GM21367 (cell line): ENCODE results near the gene MOGAT2.
"Not testable (repeated sequence)": the region's sequence is repeated elsewhere in the genome, so short reads cannot be mapped to it uniquely, and the experiment has no call there.

Experiments
- ATAC-seq: cut with Tn5 transposase; IDR thresholded peaks from one replicate; pipeline ENCODE4 v1.9.1; 2021; ENCODE audit not compliant: unreplicated experiment

The MOGAT2 gene

GRCh38 chr11:75717608-75718418 is at the start of gene MOGAT2:
Gene MOGAT2, plus strand, starts transcription at chr11:75717838. Its CDS starts 51 bp downstream, at chr11:75717889.
- ATAC-seq, result no peak

DNA sequence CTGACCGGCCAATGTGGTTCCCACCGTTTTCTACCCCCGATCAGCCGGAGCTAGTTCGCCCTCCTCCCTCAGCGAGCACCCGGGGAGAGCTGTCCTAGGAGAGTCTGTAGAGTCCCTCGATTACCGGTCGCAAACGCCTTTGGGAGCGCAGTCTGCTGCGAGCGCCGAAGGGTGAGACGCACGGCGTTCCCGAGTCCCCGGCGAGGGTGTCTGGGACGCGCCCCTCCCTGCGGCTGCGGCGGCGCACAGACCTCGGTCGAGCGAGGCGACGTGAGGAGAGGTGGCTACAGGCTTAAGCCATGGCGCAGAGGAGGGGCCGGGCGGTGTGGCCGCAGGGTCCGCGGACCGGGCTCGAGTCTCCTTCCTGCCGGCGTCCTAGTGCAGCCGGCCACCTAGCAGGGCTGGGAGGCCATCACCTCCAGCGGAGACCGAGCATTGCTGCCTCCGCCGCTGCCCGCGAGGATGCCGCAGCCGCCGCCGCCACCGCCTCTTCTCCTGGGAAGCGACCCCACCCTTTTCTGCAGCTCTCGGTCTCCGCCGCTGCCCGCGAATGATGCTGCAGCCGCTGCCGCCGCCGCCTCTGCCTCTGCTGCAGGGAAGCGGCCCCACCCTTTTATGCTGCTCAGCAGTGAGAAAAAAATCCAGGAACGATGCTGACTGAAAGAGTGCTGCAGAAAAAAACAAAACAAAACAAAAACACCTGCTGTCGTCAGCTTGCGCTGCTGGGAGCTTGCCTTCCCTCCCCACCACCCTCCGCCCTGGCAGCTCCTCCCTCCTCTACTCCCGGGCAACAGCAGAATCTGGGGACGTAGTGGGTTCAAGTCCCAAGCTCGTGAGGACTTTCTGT is 49.0 kb upstream of the MOGAT2 start, which contains the start of gene MAP6:
Gene MAP6 (minus strand): TSS at position 588 of the 847 bp plus-strand sequence. CDS start 669 bp downstream, outside the sequence.
- no peak for ATAC-seq

DNA sequence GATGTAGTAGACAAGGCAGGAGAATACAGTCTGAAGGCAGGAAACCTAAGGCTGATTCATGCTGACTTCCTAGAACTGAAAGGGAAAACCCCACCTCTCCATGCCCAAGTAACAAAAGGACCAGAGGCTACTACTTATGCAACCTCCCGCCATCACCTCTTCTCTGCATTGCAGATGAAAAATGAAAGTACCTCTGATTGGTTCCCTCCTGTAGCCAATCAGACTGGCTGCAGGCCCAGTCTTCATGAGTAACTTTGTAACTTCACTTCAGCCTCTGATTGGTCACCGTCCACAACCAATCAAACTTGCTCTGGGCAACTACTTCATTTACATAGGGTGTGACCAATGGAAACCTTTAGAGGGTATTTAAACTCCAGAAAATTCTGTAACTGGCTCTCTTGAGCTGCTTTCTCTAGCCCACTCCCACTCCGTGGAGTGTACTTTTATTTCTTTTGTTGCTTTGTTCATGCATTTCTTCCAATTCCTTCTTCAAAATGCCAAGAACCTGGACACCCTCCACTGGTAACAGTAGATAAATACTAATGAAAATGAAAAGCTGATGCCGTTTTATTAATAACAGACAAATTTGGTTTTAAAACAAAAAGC is 43.6 kb upstream of the MOGAT2 start:
- no peak for ATAC-seq

- ATAC-seq, result no peak
These were observed 40.4 kb upstream of the MOGAT2 start for GRCh38 chr11:75677275-75677674.

DNA sequence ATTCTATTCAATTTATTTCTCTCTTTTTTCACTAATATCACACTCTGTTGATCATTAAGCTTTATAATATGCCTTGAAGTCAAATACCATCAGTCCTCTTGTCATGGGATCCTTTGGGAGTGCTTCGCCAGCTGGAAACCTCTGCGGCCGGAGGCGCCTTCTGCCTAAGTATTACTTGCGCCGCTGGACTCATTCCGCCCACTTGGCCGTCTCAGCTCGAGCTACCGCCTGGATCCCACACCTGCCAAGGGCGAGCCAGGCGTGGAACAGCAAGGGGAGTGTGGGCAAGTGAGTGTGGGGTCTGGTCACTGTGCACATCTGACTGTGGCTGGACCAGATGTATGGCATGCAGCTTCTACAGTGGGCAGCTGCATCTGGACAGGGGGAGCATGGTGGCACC is 39.7 kb upstream of the MOGAT2 start:
- ATAC-seq, result no peak

DNA sequence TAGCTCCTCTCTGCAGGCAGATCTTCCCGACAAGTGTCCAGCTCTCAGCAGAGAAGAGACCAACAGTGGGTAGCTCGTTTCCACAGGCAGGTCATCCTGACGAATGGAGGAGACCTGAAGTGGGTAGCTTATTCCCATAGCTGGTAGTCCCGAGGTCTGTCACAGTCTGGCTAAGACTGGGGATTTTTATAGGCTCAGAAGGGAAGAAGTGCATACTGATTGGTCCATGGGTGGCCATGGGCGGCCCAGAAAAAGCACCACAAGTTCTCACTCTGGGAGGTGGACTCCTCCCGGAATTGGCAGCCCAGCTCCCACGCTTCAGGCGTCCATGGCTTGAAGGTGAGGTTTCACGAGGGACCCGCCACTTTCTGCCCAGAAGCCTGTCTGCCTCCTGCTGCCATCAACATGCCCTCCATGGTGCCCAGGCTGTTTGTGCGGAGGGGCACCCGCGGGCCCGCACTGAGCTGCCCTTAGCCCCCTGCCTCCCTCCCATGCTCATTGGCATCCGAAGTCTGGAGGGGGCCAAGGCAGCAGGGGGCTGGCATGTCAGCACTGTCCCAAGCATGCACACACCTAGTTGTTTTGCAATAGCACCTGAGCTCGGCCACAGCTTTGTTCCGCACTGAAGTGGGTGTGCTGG is 38.9 kb upstream of the MOGAT2 start:
- no peak for ATAC-seq

GRCh38 chr11:75679566-75679965 is 38.1 kb upstream of the MOGAT2 start:
- no peak for ATAC-seq

- ATAC-seq, result not testable (repeated sequence)
These were observed 33.8 kb upstream of the MOGAT2 start for GRCh38 chr11:75683856-75684255.

- peak; percentile 51 for ATAC-seq
These were observed 27.6 kb upstream of the MOGAT2 start for GRCh38 chr11:75689863-75690609.

- no peak for ATAC-seq
These were observed 25.8 kb upstream of the MOGAT2 start for GRCh38 chr11:75691804-75692203.

DNA sequence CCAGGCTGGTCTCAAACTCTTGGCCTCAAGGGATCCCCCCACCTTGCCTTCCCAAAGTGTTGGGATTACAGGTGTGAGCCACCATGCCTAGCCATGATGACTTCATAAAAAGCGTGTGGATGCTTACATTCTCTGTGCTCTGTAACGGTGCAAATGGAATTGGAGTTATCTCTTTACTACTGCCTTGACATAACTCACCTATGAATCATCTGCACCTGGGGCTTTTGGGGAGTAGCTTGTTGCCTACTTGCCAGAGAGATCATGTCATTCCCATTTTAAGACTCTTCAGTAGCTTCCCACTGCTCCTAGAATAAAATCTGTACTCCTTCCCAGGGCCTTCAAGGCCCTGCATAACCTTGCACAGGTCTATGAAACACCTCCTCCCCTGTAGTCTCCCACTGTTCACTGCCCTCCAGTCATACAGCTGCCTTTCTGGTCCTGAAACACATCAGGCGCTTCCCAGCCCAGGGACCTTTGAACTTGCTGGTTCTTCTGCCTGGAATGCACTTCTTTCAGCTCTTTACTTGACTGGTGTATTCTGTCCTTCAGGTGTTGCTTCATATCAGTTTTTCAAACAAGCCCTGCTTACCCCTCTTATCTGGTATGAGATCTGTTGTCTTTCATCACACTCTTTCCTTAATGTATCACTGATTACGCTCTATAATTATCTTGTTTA is 19.6 kb upstream of the MOGAT2 start:
- no peak for ATAC-seq

GRCh38 chr11:75700940-75701339 is 16.7 kb upstream of the MOGAT2 start:
- ATAC-seq, result no peak

DNA sequence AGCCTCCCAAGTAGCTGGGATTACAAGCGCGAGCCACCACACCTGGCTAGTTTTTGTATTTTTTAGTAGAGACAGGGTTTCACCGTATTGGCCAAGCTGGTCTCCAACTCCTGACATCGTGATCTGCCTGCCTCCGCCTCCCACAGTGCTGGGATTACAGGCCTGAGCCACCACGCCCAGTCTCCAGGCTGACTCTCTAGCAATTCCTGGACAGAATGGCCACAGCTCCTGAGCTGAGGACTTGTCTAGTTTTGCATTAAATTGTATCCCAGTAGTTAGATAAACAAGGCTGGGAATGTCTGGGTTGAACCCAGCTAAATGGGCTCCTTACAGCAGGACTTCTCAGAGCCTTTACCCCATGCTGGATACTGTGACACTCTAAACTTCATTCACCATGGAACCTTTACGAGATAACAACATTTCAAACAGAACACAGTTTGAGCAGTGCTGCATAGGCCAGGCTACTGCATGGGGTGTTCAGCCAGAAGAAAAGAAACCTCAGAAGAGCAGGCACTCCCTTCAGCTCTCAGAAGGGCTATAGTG is 13.9 kb upstream of the MOGAT2 start:
- no peak for ATAC-seq

- ATAC-seq, result no peak
These were observed 12.1 kb upstream of the MOGAT2 start for GRCh38 chr11:75705541-75705940.

DNA sequence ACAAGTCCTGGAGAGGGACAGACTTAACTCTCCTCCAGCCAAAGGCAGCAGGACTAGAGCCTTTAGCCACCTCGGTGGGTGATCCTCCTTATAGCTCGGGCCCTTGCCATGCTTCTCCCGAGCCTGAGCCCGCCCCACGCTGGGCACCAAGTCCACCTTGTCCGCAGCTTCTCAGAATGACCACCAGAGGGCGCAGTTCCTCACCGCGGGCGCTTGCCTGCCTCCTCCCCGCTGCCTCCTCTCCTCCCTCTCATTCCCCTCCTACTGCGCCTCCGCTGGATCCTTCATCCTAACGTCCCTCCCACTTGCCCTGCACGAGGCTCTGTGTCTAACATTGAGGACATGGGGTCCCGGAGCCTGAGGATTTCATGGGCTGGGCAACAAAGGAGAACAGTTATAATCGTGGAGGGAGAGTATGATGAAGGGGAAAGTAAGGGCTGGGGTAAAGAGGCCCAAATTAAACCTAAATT is 11.3 kb upstream of the MOGAT2 start:
- ATAC-seq, result no peak

- no peak for ATAC-seq
These were observed 3.4 kb upstream of the MOGAT2 start for GRCh38 chr11:75714211-75714610.

GRCh38 chr11:75715688-75716087 is 1.9 kb upstream of the MOGAT2 start:
- no peak for ATAC-seq

GRCh38 chr11:75716659-75717058 is 979 bp upstream of the MOGAT2 start:
- ATAC-seq, result no peak
